ENCODE measurements around the gene TANGO6.

Gene TANGO6

DNA sequence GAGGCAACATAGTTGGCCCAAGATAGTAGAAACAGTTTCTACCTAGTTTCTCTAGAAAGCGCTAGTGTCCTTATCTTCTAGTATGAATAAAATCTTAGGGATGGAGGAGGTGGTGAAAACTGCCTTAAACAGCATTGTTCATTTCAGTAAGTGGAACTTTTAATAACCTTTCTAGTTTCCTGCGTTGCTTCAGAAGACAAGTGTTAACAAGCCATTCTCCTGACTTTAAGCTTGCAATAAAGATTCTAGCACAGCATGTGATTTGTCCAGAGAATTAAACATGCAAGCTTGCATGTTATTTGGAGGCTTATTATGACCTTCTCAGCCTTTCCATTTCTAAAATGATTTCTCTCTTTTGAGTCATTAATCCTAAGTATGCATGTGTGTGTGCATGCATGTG, 72.3 kb downstream of the TANGO6 start:
- no peak overlapping the region for H3K4me3 ChIP-seq (ENCODE audit: low read length)
- H3K4me1 ChIP-seq (ENCODE audit: control insufficient read depth, low read length) = no peaks in the 10 kb centered on the region
- TF ChIP-seq CTCF (IDR thresholded peaks at IDR 0.05; ENCODE audit: low read depth, low read length, poor library complexity, severe bottlenecking) (no peak), EZH2phosphoT487 (IDR thresholded peaks at IDR 0.05; ENCODE audit: borderline replicate concordance, low read length) (no peak)
- H3K27me3 ChIP-seq (ENCODE audit: control insufficient read depth, low read length) = no peaks in the 10 kb centered on the region
- H3K79me2 ChIP-seq (ENCODE audit: control insufficient read depth, low read length) = no peaks in the 10 kb centered on the region
- H3K9me2 ChIP-seq (replicated peaks; ENCODE audit: control insufficient read depth, low read length) = no peaks in the 10 kb centered on the region
- H3K36me3 ChIP-seq (ENCODE audit: control insufficient read depth, low read length) = peaks cover 12% of the 10 kb centered on the region
- no peaks in the 10 kb centered on the region for H4K20me1 ChIP-seq (ENCODE audit: control insufficient read depth, insufficient read depth, low read depth, low read length)
- H3K27ac ChIP-seq (ENCODE audit: low read depth, low read length) = no peak overlapping the region
- no peaks in the 10 kb centered on the region for H3F3A ChIP-seq (ENCODE audit: control insufficient read depth, insufficient read depth)
- H3K4me2 ChIP-seq (ENCODE audit: low read length) = no peak overlapping the region
- H3K9me3 ChIP-seq (ENCODE audit: control insufficient read depth, insufficient read depth, low read length) = no peaks in the 10 kb centered on the region

- Histone ChIP-seq H3K36me3 (ENCODE audit: control insufficient read depth, low read length) (peaks cover 12% of the 10 kb centered on the region), H4K20me1 (ENCODE audit: control insufficient read depth, insufficient read depth, low read depth, low read length) (no peaks in the 10 kb centered on the region), H3K4me1 (ENCODE audit: control insufficient read depth, low read length) (no peaks in the 10 kb centered on the region), H3K79me2 (ENCODE audit: control insufficient read depth, low read length) (no peaks in the 10 kb centered on the region), H3K4me2 (ENCODE audit: low read length) (no peak overlapping the region), H3K27ac (ENCODE audit: low read depth, low read length) (no peak overlapping the region), H3K27me3 (ENCODE audit: control insufficient read depth, low read length) (no peaks in the 10 kb centered on the region), H3K4me3 (ENCODE audit: low read length) (no peak overlapping the region), H3K9me2 (replicated peaks; ENCODE audit: control insufficient read depth, low read length) (no peaks in the 10 kb centered on the region), H3K9me3 (ENCODE audit: control insufficient read depth, insufficient read depth, low read length) (no peaks in the 10 kb centered on the region), H3F3A (ENCODE audit: control insufficient read depth, insufficient read depth) (no peaks in the 10 kb centered on the region)
- TF ChIP-seq EZH2phosphoT487 (IDR thresholded peaks at IDR 0.05; ENCODE audit: borderline replicate concordance, low read length) (no peak), CTCF (IDR thresholded peaks at IDR 0.05; ENCODE audit: low read depth, low read length, poor library complexity, severe bottlenecking) (no peak)
These were observed 74.2 kb downstream of the TANGO6 start for GRCh38 chr16:68917541-68917940.

- Histone ChIP-seq H3K27ac (ENCODE audit: low read depth, low read length) (no peak overlapping the region), H3K4me3 (ENCODE audit: low read length) (no peak overlapping the region), H3K4me2 (ENCODE audit: low read length) (no peak overlapping the region), H3K9me2 (replicated peaks; ENCODE audit: control insufficient read depth, low read length) (no peaks in the 10 kb centered on the region), H3K9me3 (ENCODE audit: control insufficient read depth, insufficient read depth, low read length) (no peaks in the 10 kb centered on the region), H4K20me1 (ENCODE audit: control insufficient read depth, insufficient read depth, low read depth, low read length) (no peaks in the 10 kb centered on the region), H3K4me1 (ENCODE audit: control insufficient read depth, low read length) (no peaks in the 10 kb centered on the region), H3K79me2 (ENCODE audit: control insufficient read depth, low read length) (no peaks in the 10 kb centered on the region), H3F3A (ENCODE audit: control insufficient read depth, insufficient read depth) (no peaks in the 10 kb centered on the region), H3K27me3 (ENCODE audit: control insufficient read depth, low read length) (no peaks in the 10 kb centered on the region), H3K36me3 (ENCODE audit: control insufficient read depth, low read length) (peaks cover 12% of the 10 kb centered on the region)
- TF ChIP-seq EZH2phosphoT487 (IDR thresholded peaks at IDR 0.05; ENCODE audit: borderline replicate concordance, low read length) = no peak
- no peak for TF ChIP-seq CTCF (IDR thresholded peaks at IDR 0.05; ENCODE audit: low read depth, low read length, poor library complexity, severe bottlenecking)
These were observed 77.0 kb downstream of the TANGO6 start for GRCh38 chr16:68920349-68920748.

- Histone ChIP-seq H3K4me2 (ENCODE audit: low read length) (no peak overlapping the region), H4K20me1 (ENCODE audit: control insufficient read depth, insufficient read depth, low read depth, low read length) (no peaks in the 10 kb centered on the region), H3K4me3 (ENCODE audit: low read length) (no peak overlapping the region)
These were observed 78.3 kb downstream of the TANGO6 start for GRCh38 chr16:68921637-68922036.

More at GRCh38 chr16:68921637-68922036, 78.3 kb downstream of the TANGO6 start:
- H3K36me3 ChIP-seq (ENCODE audit: control insufficient read depth, low read length) = peaks cover 12% of the 10 kb centered on the region
- no peak overlapping the region for H3K27ac ChIP-seq (ENCODE audit: low read depth, low read length)
- no peaks in the 10 kb centered on the region for H3K79me2 ChIP-seq (ENCODE audit: control insufficient read depth, low read length)
- H3K9me2 ChIP-seq (replicated peaks; ENCODE audit: control insufficient read depth, low read length) = no peaks in the 10 kb centered on the region
- no peaks in the 10 kb centered on the region for H3K27me3 ChIP-seq (ENCODE audit: control insufficient read depth, low read length)
- TF ChIP-seq EZH2phosphoT487 (IDR thresholded peaks at IDR 0.05; ENCODE audit: borderline replicate concordance, low read length) (no peak), CTCF (IDR thresholded peaks at IDR 0.05; ENCODE audit: low read depth, low read length, poor library complexity, severe bottlenecking) (no peak)
- no peaks in the 10 kb centered on the region for H3K9me3 ChIP-seq (ENCODE audit: control insufficient read depth, insufficient read depth, low read length)
- H3F3A ChIP-seq (ENCODE audit: control insufficient read depth, insufficient read depth) = no peaks in the 10 kb centered on the region
- no peaks in the 10 kb centered on the region for H3K4me1 ChIP-seq (ENCODE audit: control insufficient read depth, low read length)

Measured in DOHH2 (cell line).